Measurements from ENCODE around the gene STXBP1.
A peak's percentile ranks its signal among the peaks of the same experiment; 100 is the strongest.

Gene STXBP1

DNA sequence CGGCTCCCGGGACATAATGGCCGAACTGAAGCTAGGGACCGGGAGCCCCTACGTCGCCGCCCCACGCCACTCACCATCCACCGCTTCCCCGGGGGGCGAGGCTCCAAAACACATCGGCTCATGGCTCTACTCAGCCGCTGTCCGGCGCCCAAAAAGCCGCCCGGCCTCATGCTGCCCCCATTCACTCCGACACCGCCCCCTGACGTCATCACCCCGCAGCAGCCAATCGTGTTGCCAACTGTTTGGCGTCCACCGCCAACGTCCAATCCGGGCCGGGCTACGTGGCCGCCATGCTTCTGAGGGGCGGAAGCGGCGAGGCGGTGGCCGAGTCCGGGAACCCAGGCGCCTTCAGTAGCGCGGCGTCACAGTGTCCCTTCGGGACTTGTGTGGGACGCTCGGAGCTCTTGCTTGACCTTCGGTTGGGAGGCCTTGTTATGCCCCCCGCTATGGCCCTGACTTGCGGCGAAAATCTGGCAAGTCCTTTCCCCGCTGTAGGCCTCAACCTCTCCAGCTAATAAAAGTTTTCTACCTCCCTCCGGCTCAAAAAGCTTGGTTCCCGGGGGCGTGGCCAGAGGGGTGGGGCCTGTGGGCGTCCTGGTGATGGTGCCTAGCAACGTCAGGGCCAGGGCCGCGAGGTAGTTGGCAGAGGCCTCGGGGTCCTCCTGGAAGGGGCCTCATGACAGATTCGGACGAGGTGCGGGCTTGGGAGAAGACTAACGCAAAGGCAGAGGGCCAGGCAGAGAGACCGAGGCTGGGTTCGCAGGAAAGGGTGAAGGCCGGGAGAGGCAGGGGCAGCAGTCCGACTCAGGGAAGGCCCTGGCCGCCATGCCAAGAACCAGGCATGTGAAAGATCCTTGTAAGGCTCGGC is 103.6 kb downstream of the STXBP1 start, which contains the start of the genes PTRH1 and TTC16:
TSS of gene PTRH1 (minus strand) at position 194 of the 868 bp plus-strand sequence. CDS start at position 170, 24 bp downstream.
TSS of gene TTC16 (plus strand) at position 610 of the 868 bp plus-strand sequence. CDS start at position 677, 67 bp downstream.
- DNase-seq (ENCODE audit: low spot score) = peak; percentile 99

DNA sequence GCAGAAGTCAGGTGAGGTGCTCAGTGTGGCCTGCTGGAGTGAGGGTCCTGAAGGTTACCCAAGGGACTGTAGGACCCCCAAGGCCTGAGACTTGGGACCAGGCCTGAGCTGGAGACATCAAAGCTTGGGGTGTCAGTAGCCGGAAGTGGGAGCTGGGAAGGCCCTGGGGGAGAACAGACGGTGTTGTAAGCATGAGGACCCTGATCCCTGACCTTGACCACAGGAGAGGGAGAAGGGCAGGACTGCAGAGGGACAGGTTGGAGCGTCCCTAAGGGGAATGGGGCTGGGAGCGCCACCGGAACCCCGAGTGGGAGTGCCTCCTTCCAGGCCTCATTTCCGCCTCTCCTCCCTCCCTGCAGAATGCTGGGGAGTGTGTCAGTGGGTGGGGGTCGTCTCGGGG is 104.3 kb downstream of the STXBP1 start:
- no peak for DNase-seq (ENCODE audit: low spot score)

DNA sequence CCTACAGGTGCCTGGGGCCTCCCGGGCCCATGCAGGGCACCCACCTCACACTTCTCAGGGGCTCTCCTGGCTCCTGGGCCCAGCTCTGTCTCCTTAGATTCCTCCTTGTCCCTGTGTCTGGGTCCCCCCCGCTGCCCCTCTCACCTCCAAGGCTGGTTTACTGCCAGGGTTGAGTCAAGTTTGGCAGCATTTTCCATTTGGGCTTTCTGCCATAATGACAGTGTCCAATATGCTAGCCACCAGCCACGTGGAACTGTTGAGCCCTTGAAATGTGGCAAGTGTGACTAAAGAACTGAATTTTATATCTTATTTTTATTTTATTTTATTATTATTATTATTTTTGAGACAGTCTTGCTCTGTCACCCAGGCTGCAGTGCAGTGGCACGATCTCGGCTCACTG is 105.7 kb downstream of the STXBP1 start:
- DNase-seq (ENCODE audit: low spot score) = peak; percentile 38

DNA sequence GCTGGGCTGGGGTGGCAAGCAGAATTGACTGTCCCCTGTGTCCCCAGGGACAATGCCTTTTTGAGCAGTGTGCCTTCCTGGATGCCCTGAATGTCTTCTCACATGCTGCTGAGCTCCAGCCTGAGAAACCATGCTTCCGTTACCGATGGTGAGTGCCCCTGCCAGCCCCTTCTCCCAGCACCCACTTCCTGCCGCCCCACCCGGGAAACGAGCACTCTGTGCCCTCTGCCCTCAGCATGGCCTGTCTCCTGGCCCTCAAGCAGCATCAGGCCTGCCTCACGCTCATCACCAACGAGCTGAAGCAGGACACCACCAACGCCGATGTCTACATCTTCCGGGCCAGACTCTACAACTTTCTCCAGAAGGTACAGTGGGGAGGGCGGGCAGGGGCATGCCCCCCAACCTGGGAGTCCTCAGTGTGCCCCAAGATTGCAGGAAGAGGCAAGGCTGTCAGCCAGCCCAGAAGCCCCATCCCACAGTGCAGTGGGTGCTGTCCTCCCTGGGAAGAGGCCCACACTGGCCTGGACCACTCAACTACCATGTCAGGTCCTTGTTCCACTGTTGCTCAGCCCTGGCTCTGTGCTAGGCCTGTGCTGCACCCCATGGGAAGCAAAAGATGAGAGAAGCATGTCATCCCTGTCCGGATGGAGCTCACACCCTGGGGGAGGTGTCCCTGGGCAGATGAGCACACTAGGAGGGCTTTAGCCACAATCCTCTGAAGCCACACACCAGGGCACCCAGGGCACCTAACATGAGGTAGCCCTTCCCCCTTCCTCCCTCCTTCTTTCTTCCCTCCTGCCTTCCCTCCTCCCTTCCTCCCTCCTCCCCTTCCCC is 108.2 kb downstream of the STXBP1 start:
- DNase-seq (ENCODE audit: low spot score) = no peak

GRCh38 chr9:127720865-127721227 is 108.8 kb downstream of the STXBP1 start:
- DNase-seq (ENCODE audit: low spot score) = no peak

DNA sequence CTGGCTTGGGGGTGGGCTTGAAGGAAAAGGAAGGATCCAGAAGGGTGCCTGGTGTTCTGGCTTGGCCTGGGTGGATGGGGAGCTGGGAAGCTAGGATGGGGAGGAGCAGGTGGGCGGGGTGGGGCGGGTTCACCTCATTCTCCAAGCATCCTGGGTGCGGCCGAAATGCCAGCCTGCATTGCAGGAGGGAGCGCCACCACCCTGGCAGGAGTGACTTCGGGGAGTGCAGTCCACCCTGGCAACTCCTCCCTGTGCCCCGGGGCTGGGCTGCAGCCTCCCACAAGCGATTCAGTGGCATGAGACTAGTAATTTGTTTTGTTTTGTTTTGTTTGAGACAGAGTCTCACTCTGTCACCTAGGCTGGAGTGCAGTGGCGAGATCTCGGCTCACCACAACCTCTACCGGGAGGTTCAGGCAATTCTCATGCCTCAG is 109.3 kb downstream of the STXBP1 start:
- no peak for DNase-seq (ENCODE audit: low spot score)

- no peak for DNase-seq (ENCODE audit: low spot score)
Measured at GRCh38 chr9:127722055-127722745, 110.1 kb downstream of the STXBP1 start.

GRCh38 chr9:127723013-127723412 is 110.9 kb downstream of the STXBP1 start:
- DNase-seq (ENCODE audit: low spot score) = no peak

- no peak for DNase-seq (ENCODE audit: low spot score)
Measured at GRCh38 chr9:127723444-127723843, 111.4 kb downstream of the STXBP1 start.

DNA sequence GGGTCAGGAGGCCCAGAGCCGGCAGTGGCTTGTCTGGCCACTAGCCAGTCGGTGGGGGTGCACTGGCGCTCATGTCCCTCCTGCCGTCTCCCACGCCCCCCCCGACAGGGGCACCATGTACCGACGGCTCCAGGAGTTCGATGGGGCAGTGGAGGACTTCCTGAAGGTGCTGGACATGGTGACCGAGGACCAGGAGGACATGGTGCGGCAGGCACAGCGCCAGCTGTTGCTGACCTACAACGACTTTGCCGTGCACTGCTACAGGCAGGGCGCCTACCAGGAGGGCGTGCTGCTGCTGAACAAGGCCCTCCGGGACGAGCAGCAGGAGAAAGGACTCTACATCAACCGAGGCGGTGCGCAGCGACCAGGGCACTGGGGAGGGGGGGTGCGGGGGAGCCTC is 111.9 kb downstream of the STXBP1 start:
- no peak for DNase-seq (ENCODE audit: low spot score)

GRCh38 chr9:127726871-127727270 is 114.8 kb downstream of the STXBP1 start:
- no peak for DNase-seq (ENCODE audit: low spot score)

DNA sequence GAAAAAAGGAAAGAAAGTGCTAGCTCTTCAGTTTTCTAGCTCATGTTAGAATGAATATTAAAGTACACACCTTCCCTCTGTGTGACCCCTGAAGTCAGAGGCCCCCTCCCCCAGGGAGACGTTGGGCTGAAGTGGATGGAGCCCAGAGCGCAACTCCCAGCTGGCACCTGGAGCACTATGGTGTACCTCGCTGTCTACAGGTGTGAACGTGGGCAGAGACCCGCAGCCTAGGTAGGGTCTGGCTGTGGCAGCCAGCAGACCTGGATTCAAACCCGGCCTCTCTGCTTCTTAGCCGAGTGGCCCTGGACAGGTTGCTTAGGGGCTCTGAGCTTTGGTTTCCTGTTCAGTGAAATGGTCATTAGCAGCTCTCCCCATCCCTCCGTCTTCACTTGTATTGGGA is 116.7 kb downstream of the STXBP1 start:
- DNase-seq (ENCODE audit: low spot score) = no peak

DNA sequence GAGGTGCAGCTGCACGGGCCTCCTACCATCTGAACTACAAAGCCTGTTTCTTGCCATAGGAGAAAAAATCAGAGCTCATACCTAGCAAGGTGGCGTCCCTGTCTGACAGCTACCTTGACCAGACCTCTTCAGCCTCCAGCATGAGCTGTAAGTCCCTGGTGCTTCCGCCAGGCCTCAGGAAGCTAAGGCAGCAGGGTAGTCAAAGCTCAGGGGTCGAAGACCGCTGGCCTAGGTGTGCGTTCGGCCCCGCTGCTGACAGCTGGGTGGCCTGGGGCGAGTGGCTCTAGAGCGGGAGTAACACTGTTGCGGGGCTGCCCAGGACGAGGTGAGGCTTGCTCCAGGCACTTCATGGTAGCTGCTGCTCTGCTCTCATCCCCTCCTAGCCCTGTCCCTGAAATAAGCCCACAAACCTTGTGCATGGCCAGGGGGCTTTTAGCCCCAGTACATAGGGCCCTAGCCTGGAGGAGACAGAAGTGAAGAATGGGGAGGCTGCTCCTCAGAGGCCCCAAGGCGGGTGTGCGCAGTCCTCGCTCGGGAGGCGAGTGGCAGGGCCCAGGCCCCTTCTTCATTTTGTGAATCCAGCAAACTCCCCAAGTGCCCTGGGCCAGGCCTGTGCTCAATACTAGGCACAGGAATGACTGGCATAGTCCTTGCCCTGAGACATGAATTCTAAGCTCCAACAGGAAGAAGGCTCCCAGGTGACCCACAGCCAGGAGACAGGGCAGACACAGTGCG is 117.6 kb downstream of the STXBP1 start:
- no peak for DNase-seq (ENCODE audit: low spot score)

- no peak for DNase-seq (ENCODE audit: low spot score)
Measured at GRCh38 chr9:127730262-127730661, 118.2 kb downstream of the STXBP1 start.

DNA sequence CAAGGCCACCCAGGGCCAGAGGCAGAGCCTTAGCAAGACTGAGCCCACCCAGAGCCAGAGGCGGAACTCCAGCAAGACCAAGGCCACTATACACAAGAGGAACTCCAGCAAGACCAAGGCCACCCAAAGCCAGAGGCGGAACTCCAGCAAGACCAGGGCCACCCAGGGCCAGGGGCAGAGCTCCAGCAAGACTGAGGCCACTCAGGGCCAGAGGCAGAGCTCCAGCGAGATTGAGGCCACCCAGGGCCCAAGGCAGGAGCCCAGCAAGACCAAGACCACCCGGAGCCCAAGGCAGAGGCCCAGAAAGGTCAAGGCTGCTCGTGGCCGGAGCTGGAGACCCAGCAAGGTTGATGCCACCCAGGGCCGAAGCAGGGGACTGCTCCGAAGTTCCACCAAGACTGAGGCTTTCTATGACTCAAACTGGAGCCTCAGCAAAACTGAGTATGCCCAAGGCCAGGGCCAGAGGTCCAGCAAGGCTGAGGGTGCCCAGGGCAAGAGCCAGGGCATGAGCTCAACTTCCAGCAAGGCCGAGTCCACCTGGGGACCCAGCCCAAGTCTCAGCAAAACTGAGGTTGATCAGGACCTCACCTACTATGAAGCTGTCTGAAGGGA is 118.8 kb downstream of the STXBP1 start:
- no peak for DNase-seq (ENCODE audit: low spot score)

GRCh38 chr9:127731938-127732337 is 119.9 kb downstream of the STXBP1 start:
- DNase-seq (ENCODE audit: low spot score) = no peak

- no peak for DNase-seq (ENCODE audit: low spot score)
Measured at GRCh38 chr9:127732444-127732843, 120.4 kb downstream of the STXBP1 start.

- DNase-seq (ENCODE audit: low spot score) = no peak
Measured at GRCh38 chr9:127733614-127734013, 121.5 kb downstream of the STXBP1 start.

DNA sequence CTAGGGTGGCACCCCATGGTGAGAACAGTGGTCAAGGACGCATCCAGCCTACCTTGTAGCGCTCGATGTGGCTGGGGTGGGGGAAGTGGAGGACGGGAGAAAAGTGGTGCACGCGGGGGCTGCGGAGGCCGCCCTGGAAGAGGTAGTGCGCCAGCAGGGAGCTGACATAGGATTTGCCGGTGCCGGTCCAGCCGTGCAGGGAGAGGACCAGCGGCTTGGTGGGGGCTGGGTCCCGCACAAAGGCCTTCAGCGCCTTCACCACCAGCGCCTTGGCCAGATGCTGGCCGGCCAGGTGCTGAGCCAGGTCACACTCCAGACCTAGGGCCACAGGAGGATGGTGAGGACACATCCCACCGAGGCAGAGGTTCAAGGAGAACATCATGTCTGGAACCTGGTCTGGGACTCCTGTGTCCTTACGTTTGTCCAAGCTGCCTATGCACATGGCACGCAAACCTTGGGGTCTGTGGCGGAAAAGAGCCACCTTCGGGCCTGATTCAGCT is 122.2 kb downstream of the STXBP1 start:
- no peak for DNase-seq (ENCODE audit: low spot score)

DNA sequence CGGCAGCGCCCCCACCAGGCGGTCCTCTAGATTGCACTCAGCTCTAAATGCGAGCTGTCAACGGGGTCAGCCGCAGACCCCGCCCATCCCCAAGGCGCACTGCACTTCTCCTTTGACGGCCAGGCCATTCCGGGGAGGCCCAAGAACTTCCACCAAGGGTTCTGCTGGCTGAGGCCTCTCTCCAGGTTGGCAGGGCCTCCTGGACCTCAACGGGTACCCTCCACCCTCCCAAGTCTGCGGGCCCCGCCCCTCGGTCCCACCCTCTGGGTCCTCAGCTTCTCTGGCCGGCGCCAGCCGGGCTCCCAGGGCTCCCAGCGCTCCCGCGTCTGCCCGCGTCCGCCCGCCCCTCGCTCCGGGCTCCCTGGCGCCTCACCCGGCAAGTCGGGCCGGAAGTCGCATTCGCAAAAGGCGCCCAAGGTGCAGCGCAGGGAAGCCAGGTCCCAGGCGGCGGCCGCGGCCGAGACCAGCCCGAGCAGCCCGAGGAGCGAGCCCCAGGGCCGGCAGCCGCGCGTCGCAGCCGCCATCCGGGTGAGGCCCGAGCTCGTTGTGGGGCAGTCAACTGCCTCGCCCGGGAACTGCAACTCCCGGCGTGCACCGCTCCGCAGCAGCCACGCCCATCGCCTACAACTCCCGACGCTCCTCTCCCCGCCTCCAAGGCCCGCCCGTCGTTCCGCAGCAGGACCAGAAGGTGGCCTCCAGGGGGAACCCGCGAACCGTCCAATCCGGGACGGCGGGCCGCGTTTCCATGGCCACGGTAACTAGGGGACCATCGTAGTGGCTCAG is 122.9 kb downstream of the STXBP1 start, which contains the start of gene TOR2A:
TSS of gene TOR2A (minus strand) at position 548 of the 783 bp plus-strand sequence. CDS start at position 524, 24 bp downstream.
- peak; percentile 99 for DNase-seq (ENCODE audit: low spot score)

Data from Ammon's horn (tissue), 1 donor.